ENCODE results near the gene CDC14A.

- no peak for TF ChIP-seq CTCF (IDR thresholded peaks at IDR 0.05; ENCODE audit: insufficient read depth, low read length, poor library complexity, severe bottlenecking)
- no peak for TF ChIP-seq EZH2phosphoT487 (conservative IDR thresholded peaks at IDR 0.05; ENCODE audit: low read length)
These were observed 105.4 kb downstream of the CDC14A start for GRCh38 chr1:100457683-100458082.
